Neutrophil (primary cell): Measurements from ENCODE around the gene PARD3.

Experiments used
- H3K27ac ChIP-seq: fragments of 200-600 bp; sonication (generic); 2 replicates; pipeline ENCODE4 v1.5.1; 2016; ENCODE audit warnings: mild to moderate bottlenecking, moderate library complexity
- H3K27me3 ChIP-seq: fragments of 200-600 bp; sonication (generic); 2 replicates; pipeline ENCODE4 v1.6.0; 2016; ENCODE audit warnings: mild to moderate bottlenecking
- H3K36me3 ChIP-seq: fragments of 200-600 bp; sonication (generic); 2 replicates; pipeline ENCODE4 v1.5.1; 2017
- H3K4me1 ChIP-seq, 2 experiments: fragments of 200-600 bp in 1 of 2; sonication (generic) in 1 of 2; 1 replicate in 1 of 2; 2 replicates in 1 of 2; pipeline versions ENCODE4 v1.5.1 to v1.6.1; 2013 to 2016; ENCODE audit warnings: low read depth in 1 of 2, low read length in 1 of 2, mild to moderate bottlenecking in 1 of 2, moderate library complexity in 1 of 2; ENCODE audit not compliant: control insufficient read depth in 1 of 2, insufficient read depth in 1 of 2
- H3K4me3 ChIP-seq, 2 experiments: fragments of 200-600 bp in 1 of 2; sonication (generic) in 1 of 2; 1 replicate in 1 of 2; 2 replicates in 1 of 2; pipeline ENCODE4 v1.5.1; 2013 to 2016; ENCODE audit warnings: low read depth in 1 of 2, low read length in 1 of 2, mild to moderate bottlenecking in 1 of 2, moderate library complexity in 1 of 2
- H3K9me3 ChIP-seq: fragments of 200-600 bp; sonication (generic); 2 replicates; pipeline ENCODE4 v1.5.1; 2016
- TF ChIP-seq, protein P1 (sequence below): fragments of 200-600 bp; sonication (generic); IDR thresholded peaks from 2 replicates; pipeline ENCODE4 v1.5.1; 2016; ENCODE audit warnings: antibody characterized with exemption

Gene PARD3

DNA sequence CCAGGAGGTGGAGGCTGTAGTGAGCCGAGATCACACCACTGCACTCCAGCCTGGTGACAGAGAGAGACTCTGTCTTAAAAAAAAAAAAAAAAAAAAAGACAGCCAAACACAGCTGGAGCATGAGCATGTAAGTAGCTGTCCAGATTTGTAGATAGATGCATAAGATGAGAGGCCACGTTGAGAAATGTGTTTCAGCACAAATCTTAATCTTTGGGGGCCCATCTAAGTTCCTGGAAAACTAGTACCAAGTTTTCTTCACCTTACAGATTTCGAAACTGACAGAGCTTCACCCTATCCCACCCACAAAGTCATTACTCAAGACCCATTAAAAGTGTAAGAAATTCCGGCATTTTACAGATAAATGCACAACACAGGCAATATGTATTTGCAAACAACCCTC, 208.2 kb downstream of the PARD3 start:
- Histone ChIP-seq H3K36me3 (no peaks in the 10 kb centered on the region), H3K9me3 (no peaks in the 10 kb centered on the region), H3K27ac (no peak overlapping the region), H3K27me3 (no peaks in the 10 kb centered on the region), H3K4me3 (no peak overlapping the region), H3K4me1 (no peaks in the 10 kb centered on the region)
- TF ChIP-seq, protein P1, sequence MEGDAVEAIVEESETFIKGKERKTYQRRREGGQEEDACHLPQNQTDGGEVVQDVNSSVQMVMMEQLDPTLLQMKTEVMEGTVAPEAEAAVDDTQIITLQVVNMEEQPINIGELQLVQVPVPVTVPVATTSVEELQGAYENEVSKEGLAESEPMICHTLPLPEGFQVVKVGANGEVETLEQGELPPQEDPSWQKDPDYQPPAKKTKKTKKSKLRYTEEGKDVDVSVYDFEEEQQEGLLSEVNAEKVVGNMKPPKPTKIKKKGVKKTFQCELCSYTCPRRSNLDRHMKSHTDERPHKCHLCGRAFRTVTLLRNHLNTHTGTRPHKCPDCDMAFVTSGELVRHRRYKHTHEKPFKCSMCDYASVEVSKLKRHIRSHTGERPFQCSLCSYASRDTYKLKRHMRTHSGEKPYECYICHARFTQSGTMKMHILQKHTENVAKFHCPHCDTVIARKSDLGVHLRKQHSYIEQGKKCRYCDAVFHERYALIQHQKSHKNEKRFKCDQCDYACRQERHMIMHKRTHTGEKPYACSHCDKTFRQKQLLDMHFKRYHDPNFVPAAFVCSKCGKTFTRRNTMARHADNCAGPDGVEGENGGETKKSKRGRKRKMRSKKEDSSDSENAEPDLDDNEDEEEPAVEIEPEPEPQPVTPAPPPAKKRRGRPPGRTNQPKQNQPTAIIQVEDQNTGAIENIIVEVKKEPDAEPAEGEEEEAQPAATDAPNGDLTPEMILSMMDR: no peak

DNA sequence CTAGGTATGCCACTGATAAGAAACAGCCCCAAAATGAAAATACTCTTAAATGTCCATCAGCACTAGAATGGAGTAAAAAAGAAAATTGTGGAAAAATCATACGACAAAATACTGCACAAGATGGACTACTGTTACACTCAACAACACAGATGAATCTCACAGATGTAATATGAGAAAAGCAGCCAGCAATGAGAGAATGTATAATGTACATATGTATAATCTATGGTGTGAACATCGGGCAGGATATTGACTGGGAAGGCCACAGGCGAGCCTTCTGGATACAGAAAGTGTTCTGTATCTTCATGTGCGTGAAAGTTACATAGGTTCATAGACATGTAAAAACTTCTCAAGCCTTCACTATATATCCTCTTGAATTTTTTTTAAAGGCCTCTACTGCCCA, 212.6 kb downstream of the PARD3 start:
- H3K36me3 ChIP-seq: no peaks in the 10 kb centered on the region
- no peaks in the 10 kb centered on the region for H3K27me3 ChIP-seq
- H3K4me1 ChIP-seq: no peaks in the 10 kb centered on the region
- H3K9me3 ChIP-seq: no peaks in the 10 kb centered on the region
- H3K4me3 ChIP-seq: no peak overlapping the region
- TF ChIP-seq, protein P1: no peak
- H3K27ac ChIP-seq: no peak overlapping the region

DNA sequence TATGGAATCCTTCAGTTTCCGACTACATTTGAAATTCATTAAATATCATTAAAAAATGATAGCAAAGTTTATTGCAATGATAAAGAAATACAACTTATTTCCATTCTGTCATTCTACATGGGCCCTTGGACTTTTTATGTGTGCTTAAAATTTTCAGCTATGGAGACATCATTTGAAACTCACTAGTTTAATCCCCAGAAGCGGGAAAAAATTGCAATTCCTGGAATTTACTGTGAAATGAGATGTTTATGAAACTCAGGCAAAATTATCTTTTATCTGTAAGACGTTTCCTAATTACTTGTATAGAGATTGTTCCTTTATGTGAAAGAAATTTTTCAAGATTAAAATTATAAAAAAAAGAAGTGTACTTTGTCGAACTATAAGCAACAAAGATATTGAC, 213.4 kb downstream of the PARD3 start:
- Histone ChIP-seq H3K4me3 (no peak overlapping the region), H3K27me3 (no peaks in the 10 kb centered on the region), H3K36me3 (no peaks in the 10 kb centered on the region), H3K27ac (no peak overlapping the region), H3K9me3 (no peaks in the 10 kb centered on the region), H3K4me1 (no peaks in the 10 kb centered on the region)
- TF ChIP-seq, protein P1: no peak

GRCh38 chr10:34599026-34599795, 215.9 kb downstream of the PARD3 start:
- Histone ChIP-seq H3K4me3 (no peak overlapping the region), H3K27ac (no peak overlapping the region), H3K36me3 (no peaks in the 10 kb centered on the region), H3K27me3 (no peaks in the 10 kb centered on the region), H3K9me3 (no peaks in the 10 kb centered on the region), H3K4me1 (no peaks in the 10 kb centered on the region)
- TF ChIP-seq, protein P1: no peak

DNA sequence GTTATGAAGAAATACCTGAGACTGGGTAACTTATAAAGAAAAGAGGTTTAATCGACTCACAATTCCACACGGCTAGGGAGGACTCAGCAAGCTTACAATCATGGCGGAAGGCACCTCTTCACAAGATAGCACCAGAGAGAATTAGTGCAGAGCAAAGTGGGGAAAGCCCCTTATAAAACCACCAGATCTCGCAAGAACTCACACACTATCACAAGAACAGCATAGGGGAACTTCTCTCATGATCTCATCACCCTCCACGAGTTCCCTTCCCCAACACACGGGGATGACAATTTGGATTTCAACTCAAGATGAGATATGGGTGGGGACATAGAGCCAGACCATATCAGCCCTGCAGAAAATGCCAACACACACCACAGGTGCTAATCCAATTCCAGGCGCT, 218.7 kb downstream of the PARD3 start:
- Histone ChIP-seq H3K9me3 (no peaks in the 10 kb centered on the region), H3K27me3 (no peaks in the 10 kb centered on the region), H3K4me3 (no peak overlapping the region), H3K4me1 (no peaks in the 10 kb centered on the region), H3K36me3 (no peaks in the 10 kb centered on the region), H3K27ac (no peak overlapping the region)
- TF ChIP-seq, protein P1: no peak
